Smooth muscle cell (in vitro differentiated cells): ENCODE measurements around the gene PTP4A2. TPM values are rescaled to one million over a fixed set of nuclear protein-coding genes. Genes with fewer than 3 reads are reported as not detected.

Experiments
- DNase-seq: peaks from one replicate; lab custom pipeline; 2025; ENCODE audit not compliant: unreplicated experiment; lab: John Stamatoyannopoulos, UW
- H2AFZ ChIP-seq: fragments of 200-600 bp; sonication (generic); 2 replicates; pipeline ENCODE4 v1.6.0; 2016; ENCODE audit warnings: antibody characterized with exemption, low read depth, mild to moderate bottlenecking
- H3F3A ChIP-seq: fragments of 200-600 bp; sonication (generic); 2 replicates; pipeline ENCODE4 v1.6.0; 2017; ENCODE audit warnings: antibody characterized with exemption, low read depth
- H3K27ac ChIP-seq: fragments of 200-600 bp; sonication (generic); 2 replicates; pipeline ENCODE4 v1.5.1; 2016; ENCODE audit warnings: low read depth, mild to moderate bottlenecking
- H3K27me3 ChIP-seq: fragments of 200-600 bp; sonication (generic); 2 replicates; pipeline ENCODE4 v1.6.1; 2016; ENCODE audit warnings: low read depth, mild to moderate bottlenecking
- H3K36me3 ChIP-seq: fragments of 200-600 bp; sonication (generic); 2 replicates; pipeline ENCODE4 v1.5.1; 2016; ENCODE audit warnings: low read depth
- H3K4me1 ChIP-seq: fragments of 200-600 bp; sonication (generic); 2 replicates; pipeline ENCODE4 v1.5.1; 2016; ENCODE audit warnings: low read depth
- H3K4me2 ChIP-seq: fragments of 200-600 bp; sonication (generic); 2 replicates; pipeline ENCODE4 v1.6.0; 2016; ENCODE audit warnings: mild to moderate bottlenecking
- H3K4me3 ChIP-seq: fragments of 200-600 bp; sonication (generic); 2 replicates; pipeline ENCODE4 v1.5.1; 2016; ENCODE audit warnings: mild to moderate bottlenecking
- H3K79me2 ChIP-seq: fragments of 200-600 bp; sonication (generic); 2 replicates; pipeline ENCODE4 v1.6.0; 2016; ENCODE audit warnings: low read depth, mild to moderate bottlenecking
- H3K9ac ChIP-seq: fragments of 200-600 bp; sonication (generic); 2 replicates; pipeline ENCODE4 v1.6.0; 2016; ENCODE audit warnings: low read depth
- H3K9me3 ChIP-seq: fragments of 200-600 bp; sonication (generic); replicated peaks from 2 replicates; pipeline ENCODE4 v1.5.1; 2016; ENCODE audit warnings: low read depth
- H4K20me1 ChIP-seq: fragments of 200-600 bp; sonication (generic); 2 replicates; pipeline ENCODE4 v1.6.0; 2016; ENCODE audit warnings: low read depth
- CTCF ChIP-seq: fragments of 200-600 bp; sonication (generic); IDR thresholded peaks from 2 replicates; pipeline ENCODE4 v1.5.1; 2017; ENCODE audit warnings: borderline replicate concordance, mild to moderate bottlenecking, antibody characterized with exemption; ENCODE audit not compliant: insufficient read depth, poor library complexity, severe bottlenecking
- WGBS: methylation state at CpG from one replicate; pipeline ENCODE4 v1.1.7; 2016; ENCODE audit warnings: low lambda C conversion rate; 5-methylcytosine and 5-hydroxymethylcytosine counted together
- polyA plus RNA-seq: library from polyadenylated mRNA; unstranded; fragments of >200 nt; fragmentation: Nextera tagmentation; extraction: Ambion mirVana; gene quantifications from 2 replicates; pipeline ENCODE4 v1.2.1, GENCODE V29; 2016
- total RNA-seq: library from RNA; depleted of rRNA; stranded (reverse); fragments of >200 nt; gene quantifications from 2 replicates; pipeline ENCODE4 v1.2.3, GENCODE V29; 2014

PTP4A2 gene
- total and polyA plus RNA-seq, 2 experiments from 2014 or later = 334 to 460 TPM

GRCh38 chr1:31871703-31872102, 66.5 kb downstream of the PTP4A2 start:
- DNase-seq = no peak
- Histone ChIP-seq H2AFZ (no peak overlapping the region), H4K20me1 (no peaks in the 10 kb centered on the region), H3K9ac (no peak overlapping the region), H3K4me2 (no peak overlapping the region), H3F3A (no peaks in the 10 kb centered on the region), H3K27me3 (no peaks in the 10 kb centered on the region), H3K4me1 (no peaks in the 10 kb centered on the region), H3K36me3 (no peaks in the 10 kb centered on the region), H3K27ac (no peak overlapping the region), H3K79me2 (no peaks in the 10 kb centered on the region), H3K4me3 (no peak overlapping the region), H3K9me3 (no peaks in the 10 kb centered on the region)
- no peak for TF ChIP-seq CTCF
- 95% methylated on average over 3 of the region's 3 CpGs for WGBS

GRCh38 chr1:31870086-31870736, 68.0 kb downstream of the PTP4A2 start:
- no peak for TF ChIP-seq CTCF
- WGBS = 91% methylated on average over 7 of the region's 7 CpGs
- no peaks in the 10 kb centered on the region for H3K9me3 ChIP-seq
- DNase-seq = no peak
- no peak overlapping the region for H3K9ac ChIP-seq
- no peaks in the 10 kb centered on the region for H3K36me3 ChIP-seq
- no peaks in the 10 kb centered on the region for H3K4me1 ChIP-seq
- no peak overlapping the region for H3K27ac ChIP-seq
- H3F3A ChIP-seq = no peaks in the 10 kb centered on the region
- H4K20me1 ChIP-seq = no peaks in the 10 kb centered on the region
- no peak overlapping the region for H3K4me2 ChIP-seq
- H2AFZ ChIP-seq = no peak overlapping the region
- no peaks in the 10 kb centered on the region for H3K79me2 ChIP-seq
- H3K27me3 ChIP-seq = no peaks in the 10 kb centered on the region
- no peak overlapping the region for H3K4me3 ChIP-seq

GRCh38 chr1:31869449-31869848, 68.7 kb downstream of the PTP4A2 start:
- Histone ChIP-seq H3K4me1 (no peaks in the 10 kb centered on the region), H3K4me3 (no peak overlapping the region), H3K27ac (no peak overlapping the region), H4K20me1 (no peaks in the 10 kb centered on the region), H3K79me2 (no peaks in the 10 kb centered on the region), H3K9ac (no peak overlapping the region), H2AFZ (no peak overlapping the region), H3K9me3 (no peaks in the 10 kb centered on the region), H3K36me3 (no peaks in the 10 kb centered on the region), H3K27me3 (no peaks in the 10 kb centered on the region), H3F3A (no peaks in the 10 kb centered on the region), H3K4me2 (no peak overlapping the region)
- no peak for TF ChIP-seq CTCF
- WGBS = 75% methylated on average over 3 of the region's 3 CpGs
- DNase-seq = no peak

- Histone ChIP-seq H3K9me3 (no peaks in the 10 kb centered on the region), H3K9ac (no peak overlapping the region), H3K27me3 (no peaks in the 10 kb centered on the region), H3K36me3 (no peaks in the 10 kb centered on the region), H3K27ac (no peak overlapping the region), H3K4me3 (no peak overlapping the region), H2AFZ (no peak overlapping the region), H4K20me1 (no peaks in the 10 kb centered on the region), H3F3A (no peaks in the 10 kb centered on the region), H3K4me2 (no peak overlapping the region), H3K79me2 (no peaks in the 10 kb centered on the region), H3K4me1 (no peaks in the 10 kb centered on the region)
- no peak for DNase-seq
- TF ChIP-seq CTCF = no peak
- 86% methylated on average over 3 of the region's 3 CpGs for WGBS
These were observed 69.3 kb downstream of the PTP4A2 start for GRCh38 chr1:31868862-31869261.
